ENCODE data around the gene CA6.
"Not testable (repeated sequence)": the region's sequence is repeated elsewhere in the genome, so short reads cannot be mapped to it uniquely, and the experiment has no call there.

CA6 gene

GRCh38 chr1:8965121-8965820, 19.6 kb downstream of the CA6 start:
- TF ChIP-seq TAF1 (IDR thresholded peaks at IDR 0.05; ENCODE audit: low read depth, low read length) (no peak), POLR2AphosphoS5 (IDR thresholded peaks at IDR 0.05; ENCODE audit: low read depth, low read length) (no peak), PAX5 (IDR thresholded peaks at IDR 0.05; ENCODE audit: insufficient read depth, low read length, severe bottlenecking) (no peak), POU2F2 (IDR thresholded peaks at IDR 0.05; ENCODE audit: low read depth, low read length) (no peak), POLR2A (IDR thresholded peaks at IDR 0.05; ENCODE audit: low read depth, low read length) (no peak), SPI1 (IDR thresholded peaks at IDR 0.05; ENCODE audit: low read depth, low read length) (no peak)
- DNase-seq (ENCODE audit: insufficient read length, low spot score) = no peak
- no peak for FAIRE-seq

GRCh38 chr1:8966606-8967005, 20.9 kb downstream of the CA6 start:
- no peak for FAIRE-seq
- TF ChIP-seq TAF1 (IDR thresholded peaks at IDR 0.05; ENCODE audit: low read depth, low read length) = no peak
- TF ChIP-seq POU2F2 (IDR thresholded peaks at IDR 0.05; ENCODE audit: low read depth, low read length) = no peak
- TF ChIP-seq POLR2A (IDR thresholded peaks at IDR 0.05; ENCODE audit: low read depth, low read length) = no peak
- TF ChIP-seq POLR2AphosphoS5 (IDR thresholded peaks at IDR 0.05; ENCODE audit: low read depth, low read length) = no peak
- TF ChIP-seq SPI1 (IDR thresholded peaks at IDR 0.05; ENCODE audit: low read depth, low read length) = no peak
- no peak for TF ChIP-seq PAX5 (IDR thresholded peaks at IDR 0.05; ENCODE audit: insufficient read depth, low read length, severe bottlenecking)
- DNase-seq (ENCODE audit: insufficient read length, low spot score) = no peak

GRCh38 chr1:8968902-8969301, 23.2 kb downstream of the CA6 start:
- DNase-seq (ENCODE audit: insufficient read length, low spot score); FAIRE-seq: not testable (repeated sequence)

GRCh38 chr1:8969937-8970336, 24.3 kb downstream of the CA6 start:
- no peak for DNase-seq (ENCODE audit: insufficient read length, low spot score)
- TF ChIP-seq TAF1 (IDR thresholded peaks at IDR 0.05; ENCODE audit: low read depth, low read length) (no peak), POU2F2 (IDR thresholded peaks at IDR 0.05; ENCODE audit: low read depth, low read length) (no peak), SPI1 (IDR thresholded peaks at IDR 0.05; ENCODE audit: low read depth, low read length) (no peak), PAX5 (IDR thresholded peaks at IDR 0.05; ENCODE audit: insufficient read depth, low read length, severe bottlenecking) (no peak), POLR2AphosphoS5 (IDR thresholded peaks at IDR 0.05; ENCODE audit: low read depth, low read length) (no peak), POLR2A (IDR thresholded peaks at IDR 0.05; ENCODE audit: low read depth, low read length) (no peak)
- no peak for FAIRE-seq

GRCh38 chr1:8970870-8971337, 25.2 kb downstream of the CA6 start:
- TF ChIP-seq POU2F2 (IDR thresholded peaks at IDR 0.05; ENCODE audit: low read depth, low read length) (no peak), POLR2AphosphoS5 (IDR thresholded peaks at IDR 0.05; ENCODE audit: low read depth, low read length) (no peak), PAX5 (IDR thresholded peaks at IDR 0.05; ENCODE audit: insufficient read depth, low read length, severe bottlenecking) (no peak), TAF1 (IDR thresholded peaks at IDR 0.05; ENCODE audit: low read depth, low read length) (no peak), SPI1 (IDR thresholded peaks at IDR 0.05; ENCODE audit: low read depth, low read length) (no peak)
- DNase-seq (ENCODE audit: insufficient read length, low spot score) = peak; percentile 28
- peak; percentile 79 for FAIRE-seq

GRCh38 chr1:8974551-8974950, 28.9 kb downstream of the CA6 start:
- no peak for FAIRE-seq
- no peak for DNase-seq (ENCODE audit: insufficient read length, low spot score)
- TF ChIP-seq TAF1 (IDR thresholded peaks at IDR 0.05; ENCODE audit: low read depth, low read length) = no peak
- TF ChIP-seq PAX5 (IDR thresholded peaks at IDR 0.05; ENCODE audit: insufficient read depth, low read length, severe bottlenecking) = no peak
- no peak for TF ChIP-seq POU2F2 (IDR thresholded peaks at IDR 0.05; ENCODE audit: low read depth, low read length)
- no peak for TF ChIP-seq SPI1 (IDR thresholded peaks at IDR 0.05; ENCODE audit: low read depth, low read length)
- no peak for TF ChIP-seq POLR2A (IDR thresholded peaks at IDR 0.05; ENCODE audit: low read depth, low read length)

GRCh38 chr1:8976338-8976737, 30.7 kb downstream of the CA6 start:
- TF ChIP-seq POLR2AphosphoS5 (IDR thresholded peaks at IDR 0.05; ENCODE audit: low read depth, low read length) (no peak), POLR2A (IDR thresholded peaks at IDR 0.05; ENCODE audit: low read depth, low read length) (no peak), TAF1 (IDR thresholded peaks at IDR 0.05; ENCODE audit: low read depth, low read length) (no peak), POU2F2 (IDR thresholded peaks at IDR 0.05; ENCODE audit: low read depth, low read length) (no peak), SPI1 (IDR thresholded peaks at IDR 0.05; ENCODE audit: low read depth, low read length) (no peak), PAX5 (IDR thresholded peaks at IDR 0.05; ENCODE audit: insufficient read depth, low read length, severe bottlenecking) (no peak)
- DNase-seq (ENCODE audit: insufficient read length, low spot score) (no peak), FAIRE-seq (no peak)

- FAIRE-seq = no peak
- TF ChIP-seq POLR2A (IDR thresholded peaks at IDR 0.05; ENCODE audit: low read depth, low read length) = no peak
- TF ChIP-seq POLR2AphosphoS5 (IDR thresholded peaks at IDR 0.05; ENCODE audit: low read depth, low read length) = no peak
- TF ChIP-seq SPI1 (IDR thresholded peaks at IDR 0.05; ENCODE audit: low read depth, low read length) = no peak
- no peak for TF ChIP-seq PAX5 (IDR thresholded peaks at IDR 0.05; ENCODE audit: insufficient read depth, low read length, severe bottlenecking)
- TF ChIP-seq TAF1 (IDR thresholded peaks at IDR 0.05; ENCODE audit: low read depth, low read length) = no peak
- no peak for TF ChIP-seq POU2F2 (IDR thresholded peaks at IDR 0.05; ENCODE audit: low read depth, low read length)
These were observed 31.3 kb downstream of the CA6 start for GRCh38 chr1:8976896-8977450.

GRCh38 chr1:8980656-8981055, 35.0 kb downstream of the CA6 start:
- DNase-seq (ENCODE audit: insufficient read length, low spot score) = no peak
- TF ChIP-seq POU2F2 (IDR thresholded peaks at IDR 0.05; ENCODE audit: low read depth, low read length) (no peak), POLR2A (IDR thresholded peaks at IDR 0.05; ENCODE audit: low read depth, low read length) (no peak), POLR2AphosphoS5 (IDR thresholded peaks at IDR 0.05; ENCODE audit: low read depth, low read length) (no peak), SPI1 (IDR thresholded peaks at IDR 0.05; ENCODE audit: low read depth, low read length) (no peak), TAF1 (IDR thresholded peaks at IDR 0.05; ENCODE audit: low read depth, low read length) (no peak), PAX5 (IDR thresholded peaks at IDR 0.05; ENCODE audit: insufficient read depth, low read length, severe bottlenecking) (no peak)
- no peak for FAIRE-seq

More at GRCh38 chr1:8976896-8977450, 31.3 kb downstream of the CA6 start:
- DNase-seq (ENCODE audit: insufficient read length, low spot score) = no peak

GRCh38 chr1:8981169-8981568, 35.5 kb downstream of the CA6 start:
- TF ChIP-seq TAF1 (IDR thresholded peaks at IDR 0.05; ENCODE audit: low read depth, low read length) (no peak), PAX5 (IDR thresholded peaks at IDR 0.05; ENCODE audit: insufficient read depth, low read length, severe bottlenecking) (no peak), POLR2AphosphoS5 (IDR thresholded peaks at IDR 0.05; ENCODE audit: low read depth, low read length) (no peak), SPI1 (IDR thresholded peaks at IDR 0.05; ENCODE audit: low read depth, low read length) (no peak), POU2F2 (IDR thresholded peaks at IDR 0.05; ENCODE audit: low read depth, low read length) (no peak), POLR2A (IDR thresholded peaks at IDR 0.05; ENCODE audit: low read depth, low read length) (no peak)
- no peak for FAIRE-seq
- no peak for DNase-seq (ENCODE audit: insufficient read length, low spot score)
